GM12892 (cell line): ENCODE measurements around the gene PARP8.
"Not testable (repeated sequence)": the region's sequence is repeated elsewhere in the genome, so short reads cannot be mapped to it uniquely, and the experiment has no call there.

Source experiments
- POLR2A ChIP-seq: IDR thresholded peaks from 2 replicates; pipeline ENCODE4 v1.6.1; 2011; ENCODE audit warnings: low read depth, low read length, control low read depth
- TAF1 ChIP-seq: IDR thresholded peaks from 2 replicates; pipeline ENCODE4 v1.6.1; 2011; ENCODE audit warnings: low read depth, mild to moderate bottlenecking, control low read depth, low read length, borderline replicate concordance

- not testable (repeated sequence) for TF ChIP-seq TAF1, POLR2A
Observed at GRCh38 chr5:50694626-50695025, 28.2 kb downstream of the PARP8 start.
